Measurements from ENCODE around the gene PDK4. TPM values are rescaled to one million over a fixed set of nuclear protein-coding genes. Genes with fewer than 3 reads are reported as not detected.

PDK4 gene
- total and polyA plus RNA-seq, 2 donors (not counting 1 experiment from before 2014, with no cell fraction given), result 0.20 to 2.8 TPM

DNA sequence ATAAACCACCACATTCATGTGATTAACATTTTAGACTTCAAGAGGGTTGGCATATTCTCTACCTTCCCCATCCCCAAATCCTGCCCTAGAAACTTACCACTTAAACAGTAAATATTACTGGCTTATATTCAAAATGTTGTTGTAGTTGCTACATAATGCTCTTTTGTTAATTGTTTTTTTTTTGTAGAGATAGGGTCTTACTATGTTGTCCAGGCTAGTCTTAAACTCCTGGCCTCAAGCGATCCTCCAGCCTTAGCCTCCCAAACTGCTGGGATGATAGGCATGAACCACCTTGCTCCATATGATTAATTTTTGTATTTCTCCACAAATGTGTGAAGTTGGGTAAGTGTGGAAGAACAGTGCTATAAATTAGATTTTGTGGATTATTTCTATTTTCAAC, 6.5 kb downstream of the PDK4 start:
- H3K36me3 ChIP-seq (ENCODE audit: control insufficient read depth, insufficient read depth, low read length), result no peaks in the 10 kb centered on the region
- TF ChIP-seq EZH2 (IDR thresholded peaks at IDR 0.05; ENCODE audit: low read length, missing control alignments), result no peak
- TF ChIP-seq, protein P1, sequence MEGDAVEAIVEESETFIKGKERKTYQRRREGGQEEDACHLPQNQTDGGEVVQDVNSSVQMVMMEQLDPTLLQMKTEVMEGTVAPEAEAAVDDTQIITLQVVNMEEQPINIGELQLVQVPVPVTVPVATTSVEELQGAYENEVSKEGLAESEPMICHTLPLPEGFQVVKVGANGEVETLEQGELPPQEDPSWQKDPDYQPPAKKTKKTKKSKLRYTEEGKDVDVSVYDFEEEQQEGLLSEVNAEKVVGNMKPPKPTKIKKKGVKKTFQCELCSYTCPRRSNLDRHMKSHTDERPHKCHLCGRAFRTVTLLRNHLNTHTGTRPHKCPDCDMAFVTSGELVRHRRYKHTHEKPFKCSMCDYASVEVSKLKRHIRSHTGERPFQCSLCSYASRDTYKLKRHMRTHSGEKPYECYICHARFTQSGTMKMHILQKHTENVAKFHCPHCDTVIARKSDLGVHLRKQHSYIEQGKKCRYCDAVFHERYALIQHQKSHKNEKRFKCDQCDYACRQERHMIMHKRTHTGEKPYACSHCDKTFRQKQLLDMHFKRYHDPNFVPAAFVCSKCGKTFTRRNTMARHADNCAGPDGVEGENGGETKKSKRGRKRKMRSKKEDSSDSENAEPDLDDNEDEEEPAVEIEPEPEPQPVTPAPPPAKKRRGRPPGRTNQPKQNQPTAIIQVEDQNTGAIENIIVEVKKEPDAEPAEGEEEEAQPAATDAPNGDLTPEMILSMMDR (conservative IDR thresholded peaks at IDR 0.05 in 1 of 2, IDR thresholded peaks at IDR 0.05 in 1 of 2; ENCODE audit: low read depth in 1 of 2, low read length in 2 of 2), result no peak
- H2AFZ ChIP-seq (ENCODE audit: low read length), result no peak overlapping the region
- H3K27me3 ChIP-seq (ENCODE audit: control insufficient read depth, insufficient read depth, low read length), result no peaks in the 10 kb centered on the region
- H3K79me2 ChIP-seq (ENCODE audit: control insufficient read depth, insufficient read depth, low read length), result no peaks in the 10 kb centered on the region
- H4K20me1 ChIP-seq (ENCODE audit: control insufficient read depth, extremely low read depth, insufficient read depth, low read length), result no peaks in the 10 kb centered on the region
- H3K4me2 ChIP-seq (ENCODE audit: extremely low read depth, insufficient read depth, low read length), result no peak overlapping the region
- no peak for DNase-seq (ENCODE audit: low read depth in 2 of 2)
- H3K4me1 ChIP-seq (ENCODE audit: control insufficient read depth, extremely low read depth, insufficient read depth, low read length), result no peaks in the 10 kb centered on the region
- H3K4me3 ChIP-seq (replicated peaks in 1 of 4; ENCODE audit: control extremely low read depth in 1 of 4, insufficient read depth in 1 of 4, low read depth in 3 of 4, low read length in 4 of 4), result no peak overlapping the region
- no peak overlapping the region for H3K9ac ChIP-seq (ENCODE audit: insufficient read depth, low read length)
- H3K27ac ChIP-seq (ENCODE audit: insufficient read depth, low read length), result no peak overlapping the region
- H3K9me3 ChIP-seq (ENCODE audit: control insufficient read depth, insufficient read depth, low read depth, low read length), result no peaks in the 10 kb centered on the region

DNA sequence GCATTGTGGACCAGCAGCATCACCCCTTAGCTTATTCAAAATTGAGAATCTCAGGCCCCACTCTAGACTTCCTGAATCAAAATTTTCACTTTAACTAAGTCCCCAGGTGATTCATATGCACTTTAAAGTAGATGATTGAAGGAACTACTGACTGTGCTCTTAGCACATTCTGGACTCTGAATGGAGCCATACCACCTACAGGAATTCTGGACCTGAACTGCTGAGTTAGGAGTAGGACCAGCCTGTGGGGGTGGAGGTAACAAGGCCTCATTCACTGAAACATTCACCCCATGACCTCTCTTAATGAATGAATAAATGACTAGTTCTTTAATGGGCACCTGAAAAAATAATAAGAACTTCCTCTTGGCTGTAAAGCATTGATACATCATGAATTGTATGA, 7.3 kb downstream of the PDK4 start:
- Histone ChIP-seq H3K27ac (ENCODE audit: insufficient read depth, low read length) (no peak overlapping the region), H3K4me2 (ENCODE audit: extremely low read depth, insufficient read depth, low read length) (no peak overlapping the region), H3K9ac (ENCODE audit: insufficient read depth, low read length) (no peak overlapping the region), H3K27me3 (ENCODE audit: control insufficient read depth, insufficient read depth, low read length) (no peaks in the 10 kb centered on the region), H3K4me1 (ENCODE audit: control insufficient read depth, extremely low read depth, insufficient read depth, low read length) (no peaks in the 10 kb centered on the region), H3K9me3 (ENCODE audit: control insufficient read depth, insufficient read depth, low read depth, low read length) (no peaks in the 10 kb centered on the region), H4K20me1 (ENCODE audit: control insufficient read depth, extremely low read depth, insufficient read depth, low read length) (no peaks in the 10 kb centered on the region), H3K79me2 (ENCODE audit: control insufficient read depth, insufficient read depth, low read length) (no peaks in the 10 kb centered on the region), H3K4me3 (replicated peaks in 1 of 4; ENCODE audit: control extremely low read depth in 1 of 4, insufficient read depth in 1 of 4, low read depth in 3 of 4, low read length in 4 of 4) (no peak overlapping the region), H2AFZ (ENCODE audit: low read length) (no peak overlapping the region), H3K36me3 (ENCODE audit: control insufficient read depth, insufficient read depth, low read length) (no peaks in the 10 kb centered on the region)
- DNase-seq (ENCODE audit: low read depth in 2 of 2), result no peak
- TF ChIP-seq, protein P1 (conservative IDR thresholded peaks at IDR 0.05 in 1 of 2, IDR thresholded peaks at IDR 0.05 in 1 of 2; ENCODE audit: low read depth in 1 of 2, low read length in 2 of 2), result no peak
- TF ChIP-seq EZH2 (IDR thresholded peaks at IDR 0.05; ENCODE audit: low read length, missing control alignments), result no peak

DNA sequence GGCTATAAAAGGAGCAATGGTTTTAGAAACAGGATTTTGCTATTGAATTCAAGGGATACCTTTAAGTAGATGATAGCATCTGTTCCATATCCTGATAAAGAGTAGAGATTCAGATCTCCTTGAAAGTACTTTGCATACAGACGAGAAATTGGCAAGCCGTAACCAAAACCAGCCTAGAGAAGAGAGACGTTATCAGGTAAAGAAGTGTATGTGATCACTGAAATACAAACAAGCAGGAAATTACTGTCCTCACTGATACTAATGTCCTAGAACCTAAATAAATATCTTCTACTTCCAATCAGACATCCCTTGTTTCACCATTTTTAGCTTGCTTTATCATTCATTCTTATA, 9.4 kb downstream of the PDK4 start:
- H3K79me2 ChIP-seq (ENCODE audit: control insufficient read depth, insufficient read depth, low read length), result no peaks in the 10 kb centered on the region
- H3K27me3 ChIP-seq (ENCODE audit: control insufficient read depth, insufficient read depth, low read length), result no peaks in the 10 kb centered on the region
- no peak overlapping the region for H2AFZ ChIP-seq (ENCODE audit: low read length)
- no peaks in the 10 kb centered on the region for H4K20me1 ChIP-seq (ENCODE audit: control insufficient read depth, extremely low read depth, insufficient read depth, low read length)
- H3K9me3 ChIP-seq (ENCODE audit: control insufficient read depth, insufficient read depth, low read depth, low read length), result no peaks in the 10 kb centered on the region
- H3K4me3 ChIP-seq (replicated peaks in 1 of 4; ENCODE audit: control extremely low read depth in 1 of 4, insufficient read depth in 1 of 4, low read depth in 3 of 4, low read length in 4 of 4), result no peak overlapping the region
- H3K9ac ChIP-seq (ENCODE audit: insufficient read depth, low read length), result no peak overlapping the region
- DNase-seq (ENCODE audit: low read depth in 2 of 2), result no peak
- H3K4me1 ChIP-seq (ENCODE audit: control insufficient read depth, extremely low read depth, insufficient read depth, low read length), result no peaks in the 10 kb centered on the region
- H3K4me2 ChIP-seq (ENCODE audit: extremely low read depth, insufficient read depth, low read length), result no peak overlapping the region
- TF ChIP-seq, protein P1 (conservative IDR thresholded peaks at IDR 0.05 in 1 of 2, IDR thresholded peaks at IDR 0.05 in 1 of 2; ENCODE audit: low read depth in 1 of 2, low read length in 2 of 2), result no peak
- TF ChIP-seq EZH2 (IDR thresholded peaks at IDR 0.05; ENCODE audit: low read length, missing control alignments), result no peak
- H3K27ac ChIP-seq (ENCODE audit: insufficient read depth, low read length), result no peak overlapping the region
- H3K36me3 ChIP-seq (ENCODE audit: control insufficient read depth, insufficient read depth, low read length), result no peaks in the 10 kb centered on the region

Measured in fibroblast of lung (primary cell).